ENCODE results near the gene OR10H3. TPM values are rescaled to one million over a fixed set of nuclear protein-coding genes. Genes with fewer than 3 reads are reported as not detected.

OR10H3 gene
- not detected for total RNA-seq

- DNase-seq (ENCODE audit: low spot score in 2 of 2) = no peak
- H3K4me3 ChIP-seq (ENCODE audit: low read depth, poor library complexity, severe bottlenecking) = no peak within 1 kb of the TSS
- TF ChIP-seq, protein P1, sequence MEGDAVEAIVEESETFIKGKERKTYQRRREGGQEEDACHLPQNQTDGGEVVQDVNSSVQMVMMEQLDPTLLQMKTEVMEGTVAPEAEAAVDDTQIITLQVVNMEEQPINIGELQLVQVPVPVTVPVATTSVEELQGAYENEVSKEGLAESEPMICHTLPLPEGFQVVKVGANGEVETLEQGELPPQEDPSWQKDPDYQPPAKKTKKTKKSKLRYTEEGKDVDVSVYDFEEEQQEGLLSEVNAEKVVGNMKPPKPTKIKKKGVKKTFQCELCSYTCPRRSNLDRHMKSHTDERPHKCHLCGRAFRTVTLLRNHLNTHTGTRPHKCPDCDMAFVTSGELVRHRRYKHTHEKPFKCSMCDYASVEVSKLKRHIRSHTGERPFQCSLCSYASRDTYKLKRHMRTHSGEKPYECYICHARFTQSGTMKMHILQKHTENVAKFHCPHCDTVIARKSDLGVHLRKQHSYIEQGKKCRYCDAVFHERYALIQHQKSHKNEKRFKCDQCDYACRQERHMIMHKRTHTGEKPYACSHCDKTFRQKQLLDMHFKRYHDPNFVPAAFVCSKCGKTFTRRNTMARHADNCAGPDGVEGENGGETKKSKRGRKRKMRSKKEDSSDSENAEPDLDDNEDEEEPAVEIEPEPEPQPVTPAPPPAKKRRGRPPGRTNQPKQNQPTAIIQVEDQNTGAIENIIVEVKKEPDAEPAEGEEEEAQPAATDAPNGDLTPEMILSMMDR (IDR thresholded peaks at IDR 0.05) = no peak
- TF ChIP-seq POLR2A (IDR thresholded peaks at IDR 0.05) = no peak
- 64 to 69% methylated on average over 4 of the region's 4 CpGs for WGBS, 2 donors
- intact Hi-C loops (cut with DNase I; ENCODE audit: low total_unique reads) = no loop called here
These were observed at the start of gene OR10H3 for GRCh38 chr19:15737722-15738121. Gene OR10H3, plus strand, starts transcription at chr19:15737985. Its CDS starts 3,408 bp downstream, at chr19:15741393.

GRCh38 chr19:15696654-15697194, 41.1 kb upstream of the OR10H3 start:
- H3K4me3 ChIP-seq (ENCODE audit: low read depth, poor library complexity, severe bottlenecking) = no peak overlapping the region
- no peak for TF ChIP-seq POLR2A (IDR thresholded peaks at IDR 0.05)
- TF ChIP-seq, protein P1 (IDR thresholded peaks at IDR 0.05) = no peak
- WGBS, 2 donors = 73 to 76% methylated on average over 19 of the region's 19 CpGs
- intact Hi-C loops (cut with DNase I; ENCODE audit: low total_unique reads) = no loop called here
- DNase-seq (ENCODE audit: low spot score in 2 of 2) = no peak

- intact Hi-C loops (cut with DNase I; ENCODE audit: low total_unique reads) = no loop called here
- TF ChIP-seq POLR2A (IDR thresholded peaks at IDR 0.05) = no peak
- TF ChIP-seq, protein P1 (IDR thresholded peaks at IDR 0.05) = no peak
- no peak overlapping the region for H3K4me3 ChIP-seq (ENCODE audit: low read depth, poor library complexity, severe bottlenecking)
- DNase-seq (ENCODE audit: low spot score in 2 of 2) = peak; percentile 59 to 85
- WGBS, 2 donors = 24 to 38% methylated on average over 4 of the region's 4 CpGs
These were observed 35.8 kb upstream of the OR10H3 start for GRCh38 chr19:15701757-15702533.

DNA sequence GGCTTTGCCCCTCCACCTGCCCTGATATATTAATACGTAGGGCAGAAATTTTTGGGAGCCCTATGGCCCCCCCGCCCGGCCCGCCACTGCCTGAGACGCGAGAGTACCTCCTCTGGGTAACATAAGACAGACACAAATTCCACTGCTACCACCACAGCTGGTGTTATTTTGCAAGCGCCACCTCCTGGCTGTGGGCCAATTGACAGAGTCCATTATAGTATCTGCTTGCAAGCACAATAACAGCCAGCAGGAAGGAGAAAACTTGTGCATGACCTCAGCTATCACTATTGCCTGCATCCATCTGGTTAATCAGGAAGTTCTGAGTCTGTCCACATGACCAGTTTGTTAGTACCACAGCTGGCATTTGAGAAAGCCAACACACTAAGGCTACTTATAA, 35.3 kb upstream of the OR10H3 start:
- DNase-seq (ENCODE audit: low spot score in 2 of 2) = peak; percentile 83 to 95
- intact Hi-C loops (cut with DNase I; ENCODE audit: low total_unique reads) = no loop called here
- 0% methylated on average over 6 to 7 of the region's 7 CpGs for WGBS, 2 donors
- H3K4me3 ChIP-seq (ENCODE audit: low read depth, poor library complexity, severe bottlenecking) = no peak overlapping the region
- TF ChIP-seq, protein P1 (IDR thresholded peaks at IDR 0.05) = no peak
- TF ChIP-seq POLR2A (IDR thresholded peaks at IDR 0.05) = no peak

- 39 to 42% methylated on average over 3 of the region's 3 CpGs for WGBS, 2 donors
- DNase-seq (ENCODE audit: low spot score in 2 of 2) = no peak
- no peak overlapping the region for H3K4me3 ChIP-seq (ENCODE audit: low read depth, poor library complexity, severe bottlenecking)
- intact Hi-C loops (cut with DNase I; ENCODE audit: low total_unique reads) = no loop called here
- TF ChIP-seq, protein P1 (IDR thresholded peaks at IDR 0.05) = no peak
These were observed 23.1 kb upstream of the OR10H3 start for GRCh38 chr19:15714638-15715037.

Measured in lower leg skin (tissue), 4 donors.